HG02970 (cell line): ENCODE measurements around the gene HAO1.
"Not testable (repeated sequence)": the region's sequence is repeated elsewhere in the genome, so short reads cannot be mapped to it uniquely, and the experiment has no call there.

ENCODE experiments used
- ATAC-seq: cut with Tn5 transposase; IDR thresholded peaks from one replicate; pipeline ENCODE4 v1.9.1; 2021; ENCODE audit warnings: mild to moderate bottlenecking, moderate library complexity, moderate number of reproducible peaks; ENCODE audit not compliant: unreplicated experiment, low FRiP score

Gene HAO1

DNA sequence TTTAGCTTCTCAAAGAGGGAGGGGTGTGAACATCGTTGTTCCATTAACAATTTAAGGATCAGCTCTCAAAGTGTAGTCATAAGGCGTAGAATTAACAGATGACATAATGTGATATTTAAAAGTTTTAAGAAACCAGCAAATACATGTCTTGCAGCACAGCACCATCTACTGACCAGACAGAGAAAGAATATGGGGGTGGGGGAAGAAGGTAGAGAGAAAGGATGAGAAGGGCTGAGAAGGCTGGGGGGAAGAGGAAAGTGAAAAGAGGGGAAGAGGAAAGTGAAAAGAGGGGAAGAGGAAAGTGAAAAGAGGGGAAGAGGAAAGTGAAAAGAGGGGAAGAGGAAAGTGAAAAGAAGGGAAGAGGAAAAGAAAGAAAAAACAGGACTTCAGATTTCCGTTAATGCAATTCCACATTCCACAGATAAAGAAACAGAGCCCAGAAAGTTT is 80.9 kb downstream of the HAO1 start:
- no peak for ATAC-seq

DNA sequence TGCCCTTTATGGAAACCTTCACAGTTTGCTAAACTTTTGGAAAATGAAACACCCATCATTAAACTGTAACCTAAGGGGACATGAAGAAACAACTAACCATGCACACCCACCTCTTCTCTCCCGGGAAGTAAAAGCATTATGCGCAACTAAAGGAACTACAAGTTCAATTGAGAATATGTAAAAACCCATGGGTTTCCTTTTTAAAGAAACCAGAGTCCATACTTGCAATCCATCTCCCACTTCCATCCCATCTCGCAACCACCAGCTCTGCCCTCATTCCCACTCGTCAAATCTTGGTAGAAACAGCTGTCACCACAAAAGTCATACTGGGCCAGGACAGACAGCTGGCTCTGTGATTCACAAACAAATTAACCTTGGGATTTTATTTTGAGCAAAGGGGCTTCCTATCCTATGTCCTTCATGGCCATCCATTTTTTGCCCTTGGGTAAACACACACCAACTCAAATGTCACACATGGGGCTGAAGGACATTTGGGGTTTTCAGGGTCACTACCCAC is 81.5 kb downstream of the HAO1 start:
- ATAC-seq = no peak

DNA sequence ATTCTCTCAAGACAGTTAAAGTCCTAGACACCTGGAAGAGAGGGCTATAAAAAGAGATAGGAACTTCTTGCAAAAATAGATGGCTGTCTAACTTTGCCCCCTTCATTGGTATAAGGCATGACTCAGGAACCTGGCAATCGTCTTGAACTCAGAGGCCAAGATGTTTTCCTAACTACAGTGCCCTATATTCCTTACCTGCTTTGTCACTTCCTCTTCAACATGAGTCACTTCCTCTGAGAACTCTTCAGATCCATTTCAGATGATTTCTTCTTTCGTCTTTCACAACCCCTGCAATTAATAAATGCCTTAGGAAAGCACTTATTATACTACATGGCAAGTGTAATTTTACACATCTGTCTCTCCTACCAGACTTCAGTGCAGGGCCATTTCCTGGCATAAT is 83.5 kb downstream of the HAO1 start:
- ATAC-seq = no peak

DNA sequence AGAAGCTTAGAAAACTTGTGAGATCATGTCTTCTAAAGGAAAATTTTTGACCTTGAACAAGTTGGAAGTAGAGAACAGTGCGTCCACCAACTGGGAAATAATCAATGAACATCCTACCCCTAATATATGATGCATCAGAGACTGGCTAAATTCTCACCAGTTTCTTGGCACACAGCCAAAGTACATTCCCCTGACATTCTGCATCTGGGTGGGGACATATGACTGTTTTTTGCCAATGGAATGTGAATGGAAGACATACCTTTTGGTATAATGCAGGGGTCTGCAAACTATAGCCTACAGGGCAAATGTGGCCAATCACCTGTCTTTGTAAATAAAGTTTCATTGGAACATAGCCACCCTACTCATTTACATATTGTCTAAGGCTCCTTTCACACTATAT is 84.7 kb downstream of the HAO1 start:
- ATAC-seq = no peak

DNA sequence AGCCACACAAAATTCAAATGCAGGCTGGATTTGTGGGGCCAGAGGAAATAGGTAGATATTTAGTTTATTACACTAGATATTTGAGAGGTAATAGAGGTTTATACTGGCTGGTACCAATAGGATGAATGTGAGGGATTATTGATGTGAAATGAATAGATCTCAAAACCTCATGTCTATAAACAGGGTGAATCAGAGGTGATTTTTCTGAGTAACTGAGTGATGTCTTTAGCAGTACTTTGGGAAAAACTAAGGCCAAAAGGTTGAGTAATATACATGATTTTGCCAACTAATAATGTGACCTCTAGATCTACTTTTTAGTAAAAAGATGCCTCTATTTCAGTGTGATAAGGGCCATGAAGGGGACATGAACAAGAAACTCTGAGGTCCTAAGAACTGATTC is 86.8 kb downstream of the HAO1 start:
- ATAC-seq = no peak

DNA sequence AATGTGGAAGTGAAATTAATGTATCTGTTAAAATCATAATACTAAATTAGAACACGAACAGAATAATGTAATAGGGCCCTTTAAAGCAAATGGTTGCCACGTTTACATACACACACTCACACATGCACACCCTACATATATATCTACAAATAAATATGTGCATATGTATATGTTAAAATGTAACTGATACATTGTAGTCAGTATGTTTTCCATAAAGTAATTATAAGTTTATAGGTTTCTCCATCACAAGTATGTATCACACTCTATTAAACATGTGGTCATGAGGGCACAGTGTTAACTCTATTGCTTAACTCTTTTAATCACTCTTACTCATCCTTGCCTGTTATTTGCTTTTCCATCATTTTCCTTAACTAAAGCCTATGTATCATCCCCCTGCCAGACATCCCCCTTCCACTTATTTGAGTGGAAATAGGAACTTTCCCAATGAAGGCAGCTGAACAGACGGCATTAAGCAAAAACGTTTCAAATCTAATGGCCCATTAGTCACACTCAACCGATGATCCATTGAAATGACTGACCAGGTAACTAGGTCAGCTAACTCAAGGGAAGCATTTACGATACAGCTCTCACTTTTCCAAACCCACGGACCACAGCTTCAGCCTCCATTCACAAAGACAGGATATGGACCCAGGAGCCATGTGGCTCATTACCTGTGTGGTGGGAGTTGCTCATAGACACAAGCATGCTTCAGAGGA is 89.3 kb downstream of the HAO1 start:
- no peak for ATAC-seq

DNA sequence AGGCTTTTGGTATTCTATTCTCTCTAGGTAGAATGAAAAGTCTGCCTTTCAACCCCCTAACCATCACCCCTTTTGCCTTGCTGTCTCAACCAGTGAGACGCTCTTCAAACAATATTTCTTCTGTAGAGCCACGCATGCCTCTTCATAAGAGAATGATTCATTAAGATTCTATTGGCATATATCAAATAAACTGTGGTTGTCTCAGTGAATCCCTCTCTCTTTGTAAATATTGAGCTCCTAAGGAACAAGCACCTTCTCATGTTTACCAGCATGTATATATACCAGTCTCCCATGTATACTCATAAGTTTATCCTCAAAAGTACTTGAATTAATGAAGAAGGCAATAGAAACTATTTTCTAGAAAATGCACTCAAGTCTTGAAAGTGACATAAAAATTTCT is 90.6 kb downstream of the HAO1 start:
- no peak for ATAC-seq

DNA sequence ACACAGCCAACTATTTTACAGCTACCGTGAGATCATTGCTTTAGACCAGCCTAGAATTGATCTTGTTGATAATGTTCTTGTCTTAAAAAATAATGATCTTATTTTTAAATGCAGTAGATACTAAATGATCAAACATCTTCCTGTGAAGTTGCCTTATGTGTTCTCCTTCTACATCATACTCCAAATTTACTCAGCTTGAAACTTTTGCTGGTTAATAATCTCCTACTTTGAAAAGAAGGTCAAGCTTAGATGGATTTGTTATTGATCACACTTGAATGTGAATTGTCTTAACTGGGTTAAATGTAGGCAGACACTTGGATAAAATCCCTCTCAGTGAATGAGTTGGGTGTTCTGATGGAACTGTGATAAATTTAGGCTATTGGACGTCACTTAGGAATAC is 91.9 kb downstream of the HAO1 start:
- no peak for ATAC-seq

DNA sequence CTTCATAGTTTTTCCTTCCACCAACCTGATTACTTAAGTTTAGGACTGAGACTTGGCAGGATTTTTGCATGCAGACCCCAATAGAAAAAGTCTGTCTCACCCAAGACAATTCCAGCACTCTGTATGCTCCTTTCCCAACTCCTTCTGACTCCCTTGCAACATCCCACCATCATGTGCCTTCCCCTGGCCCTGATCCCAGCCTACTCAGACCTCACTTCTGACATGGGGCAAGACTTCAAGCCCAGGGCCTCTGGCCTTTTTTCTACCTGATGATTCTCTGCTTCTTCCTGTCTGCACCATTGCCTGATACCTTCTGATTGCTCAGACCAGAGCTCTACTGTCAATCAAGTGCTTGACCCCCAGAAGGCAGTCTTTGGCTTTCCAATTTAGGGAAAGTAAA is 96.6 kb downstream of the HAO1 start:
- ATAC-seq = no peak

DNA sequence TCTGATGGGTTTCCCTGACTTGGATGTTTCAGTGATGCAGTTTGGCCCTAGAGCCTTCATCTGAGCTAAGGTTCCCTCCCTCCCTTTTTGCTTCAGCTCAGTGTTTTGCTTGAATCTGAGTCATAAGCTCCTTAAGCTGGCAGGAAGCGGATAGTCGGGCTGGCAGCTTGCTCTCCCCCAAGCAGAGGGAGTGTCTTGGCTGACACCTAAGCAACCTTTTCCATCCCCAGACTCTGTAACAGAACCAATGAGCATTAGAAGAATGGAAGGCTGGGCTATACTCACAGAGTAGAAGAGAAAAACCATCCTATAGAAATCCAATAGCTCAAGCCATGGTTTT is 98.3 kb downstream of the HAO1 start:
- ATAC-seq = no peak

DNA sequence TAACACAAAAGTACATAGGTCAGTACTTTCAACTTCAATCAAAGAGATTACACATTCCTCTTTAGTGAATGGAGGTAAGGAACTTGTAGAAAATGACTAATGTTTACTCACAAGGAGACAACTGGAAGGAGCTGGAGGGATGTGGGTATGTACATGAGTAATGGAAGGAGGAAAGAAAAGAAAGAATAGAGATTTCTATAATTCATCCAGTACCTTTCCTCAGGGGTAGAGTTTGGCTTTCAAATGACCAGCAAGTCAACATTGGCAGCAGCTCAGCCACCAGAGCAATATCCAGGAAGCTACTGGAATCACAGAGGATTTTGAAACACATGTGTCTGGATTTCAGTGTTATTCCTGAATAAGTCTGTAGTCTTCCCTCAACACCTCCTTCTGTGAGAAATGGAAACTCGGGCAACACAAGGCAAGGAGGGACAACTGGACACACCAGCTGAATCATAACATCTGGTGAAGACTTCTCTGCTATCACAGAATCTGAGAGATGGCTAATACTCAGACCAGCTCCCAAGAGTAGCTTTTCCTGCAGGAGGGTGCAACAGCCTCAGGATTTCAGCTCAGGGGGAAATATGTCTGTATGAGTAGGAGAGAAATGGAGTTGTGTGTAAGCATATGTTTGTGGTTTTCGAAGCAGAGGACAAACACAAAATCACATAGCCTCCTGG is 98.8 kb downstream of the HAO1 start:
- ATAC-seq = no peak

DNA sequence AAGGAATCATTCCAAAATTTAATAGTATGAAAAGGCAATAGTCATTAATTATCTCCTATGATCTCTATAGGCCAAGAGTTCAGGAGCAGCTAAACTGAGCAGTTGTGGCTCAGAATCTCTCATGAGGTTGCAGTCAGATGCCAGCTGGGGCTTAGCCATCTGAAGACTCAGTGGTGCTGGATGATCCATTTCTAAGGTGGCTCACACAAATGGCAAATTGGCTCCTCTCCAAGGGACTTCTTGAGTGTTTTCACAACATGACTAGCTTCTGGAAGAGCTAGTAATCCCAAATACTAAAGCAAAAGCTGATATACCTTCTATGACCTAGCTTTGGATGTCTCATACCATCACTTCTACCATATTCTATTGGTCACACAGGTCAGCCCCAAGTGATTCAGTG is 104.2 kb downstream of the HAO1 start:
- ATAC-seq = no peak

DNA sequence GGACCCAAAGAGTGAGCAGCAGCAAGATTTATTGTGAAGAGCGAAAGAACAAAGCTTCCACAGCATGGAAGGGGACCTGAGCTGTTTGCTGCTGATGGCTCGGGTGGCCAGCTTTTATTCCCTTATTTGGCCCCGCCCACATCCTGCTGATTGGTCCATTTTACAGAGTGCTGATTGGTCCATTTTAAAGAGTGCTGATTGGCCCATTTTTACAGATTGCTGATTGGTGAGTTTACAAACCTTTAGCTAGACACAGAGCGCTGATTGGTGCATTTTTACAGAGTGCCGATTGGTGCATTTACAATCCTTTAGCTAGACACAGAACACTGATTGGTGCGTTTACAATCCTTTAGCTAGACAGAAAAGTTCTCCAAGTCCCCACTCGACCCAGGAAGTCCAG is 105.8 kb downstream of the HAO1 start:
- ATAC-seq = not testable (repeated sequence)
